ENCODE results near the gene EEF1AKMT2. TPM values are rescaled to one million over a fixed set of nuclear protein-coding genes. Genes with fewer than 3 reads are reported as not detected.

The EEF1AKMT2 gene
- total and polyA plus RNA-seq, 2 of the 13 experiments (the other 11 are each of a cell fraction or from before 2014, with no cell fraction given) = 11.3 to 19.3 TPM

DNA sequence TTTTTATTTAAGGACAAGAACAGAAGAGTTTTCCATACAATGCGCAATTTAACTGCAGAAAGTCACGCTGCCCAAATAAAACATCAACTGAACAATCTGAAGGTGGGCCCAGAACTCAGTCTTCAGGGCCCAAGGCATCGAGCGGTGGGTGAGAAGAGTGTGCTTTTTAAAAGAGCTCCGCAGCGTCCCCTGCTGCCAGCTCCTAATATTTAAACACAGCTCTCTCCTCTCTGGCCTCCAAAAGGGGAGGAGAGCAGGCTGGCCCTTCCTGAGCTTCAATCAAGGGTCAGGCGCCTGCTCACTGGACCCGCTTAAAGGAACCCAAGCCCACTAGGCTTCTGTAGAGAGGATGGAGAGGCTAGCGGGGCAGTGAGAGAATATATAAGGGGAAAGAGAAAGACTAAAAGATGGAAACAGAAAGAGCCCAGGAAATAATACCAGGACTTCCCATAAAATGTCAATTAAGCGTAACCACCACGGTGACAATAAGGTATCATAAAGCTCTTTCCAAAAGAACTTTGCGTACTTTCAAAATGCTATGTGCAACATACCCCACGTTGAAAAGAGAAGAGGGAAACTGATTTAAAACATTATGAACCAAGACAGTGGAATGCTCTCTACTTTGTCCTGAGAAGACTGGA is 50.3 kb downstream of the EEF1AKMT2 start (continued):
- TF ChIP-seq, protein P1, sequence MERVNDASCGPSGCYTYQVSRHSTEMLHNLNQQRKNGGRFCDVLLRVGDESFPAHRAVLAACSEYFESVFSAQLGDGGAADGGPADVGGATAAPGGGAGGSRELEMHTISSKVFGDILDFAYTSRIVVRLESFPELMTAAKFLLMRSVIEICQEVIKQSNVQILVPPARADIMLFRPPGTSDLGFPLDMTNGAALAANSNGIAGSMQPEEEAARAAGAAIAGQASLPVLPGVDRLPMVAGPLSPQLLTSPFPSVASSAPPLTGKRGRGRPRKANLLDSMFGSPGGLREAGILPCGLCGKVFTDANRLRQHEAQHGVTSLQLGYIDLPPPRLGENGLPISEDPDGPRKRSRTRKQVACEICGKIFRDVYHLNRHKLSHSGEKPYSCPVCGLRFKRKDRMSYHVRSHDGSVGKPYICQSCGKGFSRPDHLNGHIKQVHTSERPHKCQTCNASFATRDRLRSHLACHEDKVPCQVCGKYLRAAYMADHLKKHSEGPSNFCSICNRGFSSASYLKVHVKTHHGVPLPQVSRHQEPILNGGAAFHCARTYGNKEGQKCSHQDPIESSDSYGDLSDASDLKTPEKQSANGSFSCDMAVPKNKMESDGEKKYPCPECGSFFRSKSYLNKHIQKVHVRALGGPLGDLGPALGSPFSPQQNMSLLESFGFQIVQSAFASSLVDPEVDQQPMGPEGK (CRISPR knock-in tag; IDR thresholded peaks at IDR 0.05) = 0 out of 2 replicates have a peak, but pooled peaks have one; percentile 12
- no peak for TF ChIP-seq RORA (CRISPR knock-in tag; IDR thresholded peaks at IDR 0.05)
- peak; percentile 13 for TF ChIP-seq YY1 (IDR thresholded peaks at IDR 0.05; ENCODE audit: insufficient read depth, insufficient replicate concordance, low read depth, low read length)
- TF ChIP-seq, protein P2, sequence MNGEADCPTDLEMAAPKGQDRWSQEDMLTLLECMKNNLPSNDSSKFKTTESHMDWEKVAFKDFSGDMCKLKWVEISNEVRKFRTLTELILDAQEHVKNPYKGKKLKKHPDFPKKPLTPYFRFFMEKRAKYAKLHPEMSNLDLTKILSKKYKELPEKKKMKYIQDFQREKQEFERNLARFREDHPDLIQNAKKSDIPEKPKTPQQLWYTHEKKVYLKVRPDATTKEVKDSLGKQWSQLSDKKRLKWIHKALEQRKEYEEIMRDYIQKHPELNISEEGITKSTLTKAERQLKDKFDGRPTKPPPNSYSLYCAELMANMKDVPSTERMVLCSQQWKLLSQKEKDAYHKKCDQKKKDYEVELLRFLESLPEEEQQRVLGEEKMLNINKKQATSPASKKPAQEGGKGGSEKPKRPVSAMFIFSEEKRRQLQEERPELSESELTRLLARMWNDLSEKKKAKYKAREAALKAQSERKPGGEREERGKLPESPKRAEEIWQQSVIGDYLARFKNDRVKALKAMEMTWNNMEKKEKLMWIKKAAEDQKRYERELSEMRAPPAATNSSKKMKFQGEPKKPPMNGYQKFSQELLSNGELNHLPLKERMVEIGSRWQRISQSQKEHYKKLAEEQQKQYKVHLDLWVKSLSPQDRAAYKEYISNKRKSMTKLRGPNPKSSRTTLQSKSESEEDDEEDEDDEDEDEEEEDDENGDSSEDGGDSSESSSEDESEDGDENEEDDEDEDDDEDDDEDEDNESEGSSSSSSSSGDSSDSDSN (CRISPR knock-in tag; IDR thresholded peaks at IDR 0.05) = peak; percentile 57; the same call in 1 of the 2 replicates
- TF ChIP-seq, protein P3, sequence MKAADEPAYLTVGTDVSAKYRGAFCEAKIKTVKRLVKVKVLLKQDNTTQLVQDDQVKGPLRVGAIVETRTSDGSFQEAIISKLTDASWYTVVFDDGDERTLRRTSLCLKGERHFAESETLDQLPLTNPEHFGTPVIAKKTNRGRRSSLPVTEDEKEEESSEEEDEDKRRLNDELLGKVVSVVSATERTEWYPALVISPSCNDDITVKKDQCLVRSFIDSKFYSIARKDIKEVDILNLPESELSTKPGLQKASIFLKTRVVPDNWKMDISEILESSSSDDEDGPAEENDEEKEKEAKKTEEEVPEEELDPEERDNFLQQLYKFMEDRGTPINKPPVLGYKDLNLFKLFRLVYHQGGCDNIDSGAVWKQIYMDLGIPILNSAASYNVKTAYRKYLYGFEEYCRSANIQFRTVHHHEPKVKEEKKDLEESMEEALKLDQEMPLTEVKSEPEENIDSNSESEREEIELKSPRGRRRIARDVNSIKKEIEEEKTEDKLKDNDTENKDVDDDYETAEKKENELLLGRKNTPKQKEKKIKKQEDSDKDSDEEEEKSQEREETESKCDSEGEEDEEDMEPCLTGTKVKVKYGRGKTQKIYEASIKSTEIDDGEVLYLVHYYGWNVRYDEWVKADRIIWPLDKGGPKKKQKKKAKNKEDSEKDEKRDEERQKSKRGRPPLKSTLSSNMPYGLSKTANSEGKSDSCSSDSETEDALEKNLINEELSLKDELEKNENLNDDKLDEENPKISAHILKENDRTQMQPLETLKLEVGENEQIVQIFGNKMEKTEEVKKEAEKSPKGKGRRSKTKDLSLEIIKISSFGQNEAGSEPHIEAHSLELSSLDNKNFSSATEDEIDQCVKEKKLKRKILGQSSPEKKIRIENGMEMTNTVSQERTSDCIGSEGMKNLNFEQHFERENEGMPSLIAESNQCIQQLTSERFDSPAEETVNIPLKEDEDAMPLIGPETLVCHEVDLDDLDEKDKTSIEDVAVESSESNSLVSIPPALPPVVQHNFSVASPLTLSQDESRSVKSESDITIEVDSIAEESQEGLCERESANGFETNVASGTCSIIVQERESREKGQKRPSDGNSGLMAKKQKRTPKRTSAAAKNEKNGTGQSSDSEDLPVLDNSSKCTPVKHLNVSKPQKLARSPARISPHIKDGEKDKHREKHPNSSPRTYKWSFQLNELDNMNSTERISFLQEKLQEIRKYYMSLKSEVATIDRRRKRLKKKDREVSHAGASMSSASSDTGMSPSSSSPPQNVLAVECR (CRISPR knock-in tag; IDR thresholded peaks at IDR 0.05; ENCODE audit: borderline replicate concordance) = peak; percentile 25; the same call in 1 of the 2 replicates
- TF ChIP-seq PHF5A (CRISPR knock-in tag; IDR thresholded peaks at IDR 0.05; ENCODE audit: low read depth, unreplicated experiment) = no peak
- no peak for TF ChIP-seq SIX4 (CRISPR knock-in tag; IDR thresholded peaks at IDR 0.05)
